ENCODE measurements around the gene WWC1.

WWC1 gene

DNA sequence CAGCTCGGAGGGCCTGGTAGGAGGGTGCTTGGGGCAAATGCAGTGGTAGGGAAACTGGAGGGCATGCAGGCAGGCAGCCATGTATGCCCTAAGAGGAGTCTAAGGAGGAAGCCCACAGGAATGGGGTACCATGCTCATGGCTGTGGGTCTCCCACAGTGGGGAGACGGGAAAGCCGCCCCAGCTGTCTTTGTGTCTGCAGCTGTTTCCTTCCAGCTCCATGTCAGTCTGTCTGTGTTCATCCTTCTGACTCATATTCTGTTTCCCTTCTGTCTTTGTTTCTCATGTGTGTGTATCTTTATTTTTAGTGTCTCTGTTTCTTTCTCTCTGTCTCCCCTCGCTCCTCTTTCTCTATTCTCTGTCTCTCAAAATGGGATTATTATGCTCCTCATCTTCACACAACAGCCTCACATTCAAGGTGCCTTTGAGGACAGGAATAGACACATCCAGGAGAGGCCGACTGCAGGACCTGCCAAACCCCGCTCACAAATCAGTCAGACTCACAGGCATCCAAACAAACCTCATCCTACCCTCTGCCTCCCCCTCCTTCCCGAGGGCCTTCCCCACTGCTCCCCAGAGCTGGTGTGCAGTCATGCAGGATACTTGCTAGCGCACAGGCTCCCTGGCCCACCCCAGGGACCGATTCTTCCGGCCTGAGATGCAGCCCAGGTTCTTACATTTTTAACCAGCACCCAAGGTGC lies 126.4 kb downstream of the WWC1 start:
- H3K4me1 ChIP-seq (ENCODE audit: insufficient read depth, low read length, severe bottlenecking) = no peaks in the 10 kb centered on the region
- no peak for TF ChIP-seq EZH2 (IDR thresholded peaks at IDR 0.05; ENCODE audit: borderline replicate concordance, low read length)
- TF ChIP-seq CTCF (IDR thresholded peaks at IDR 0.05; ENCODE audit: low read length) = no peak
- no peak overlapping the region for H3K4me2 ChIP-seq (ENCODE audit: low read length)
- H3K79me2 ChIP-seq (ENCODE audit: insufficient read depth, low read length) = no peaks in the 10 kb centered on the region
- H2AFZ ChIP-seq (ENCODE audit: low read length) = no peak overlapping the region
- H4K20me1 ChIP-seq (ENCODE audit: insufficient read depth, low read length) = no peaks in the 10 kb centered on the region
- no peaks in the 10 kb centered on the region for H3F3A ChIP-seq (ENCODE audit: insufficient read depth, low read length)
- H3K4me3 ChIP-seq (ENCODE audit: low read depth, low read length, poor library complexity, severe bottlenecking) = no peak overlapping the region
- no peaks in the 10 kb centered on the region for H3K9me2 ChIP-seq (ENCODE audit: low read depth, low read length)
- no peaks in the 10 kb centered on the region for H3K36me3 ChIP-seq (ENCODE audit: insufficient read depth, low read length)
- no peak overlapping the region for H3K27ac ChIP-seq (ENCODE audit: low read depth, low read length, poor library complexity, severe bottlenecking)
- no peak overlapping the region for H3K9ac ChIP-seq (ENCODE audit: low read length)
- no peaks in the 10 kb centered on the region for H3K27me3 ChIP-seq (ENCODE audit: insufficient read depth, low read length)
- no peaks in the 10 kb centered on the region for H3K9me3 ChIP-seq (ENCODE audit: low read length)

GRCh38 chr5:168420461-168420860 lies 129.0 kb downstream of the WWC1 start:
- no peaks in the 10 kb centered on the region for H3K36me3 ChIP-seq (ENCODE audit: insufficient read depth, low read length)
- no peak overlapping the region for H3K4me2 ChIP-seq (ENCODE audit: low read length)
- no peak overlapping the region for H2AFZ ChIP-seq (ENCODE audit: low read length)
- H3F3A ChIP-seq (ENCODE audit: insufficient read depth, low read length) = no peaks in the 10 kb centered on the region
- H3K4me1 ChIP-seq (ENCODE audit: insufficient read depth, low read length, severe bottlenecking) = no peaks in the 10 kb centered on the region
- H4K20me1 ChIP-seq (ENCODE audit: insufficient read depth, low read length) = no peaks in the 10 kb centered on the region
- H3K4me3 ChIP-seq (ENCODE audit: low read depth, low read length, poor library complexity, severe bottlenecking) = no peak overlapping the region
- H3K27me3 ChIP-seq (ENCODE audit: insufficient read depth, low read length) = no peaks in the 10 kb centered on the region
- no peak overlapping the region for H3K9ac ChIP-seq (ENCODE audit: low read length)
- no peaks in the 10 kb centered on the region for H3K9me3 ChIP-seq (ENCODE audit: low read length)
- no peak for TF ChIP-seq EZH2 (IDR thresholded peaks at IDR 0.05; ENCODE audit: borderline replicate concordance, low read length)
- no peak for TF ChIP-seq CTCF (IDR thresholded peaks at IDR 0.05; ENCODE audit: low read length)
- no peaks in the 10 kb centered on the region for H3K9me2 ChIP-seq (ENCODE audit: low read depth, low read length)
- H3K79me2 ChIP-seq (ENCODE audit: insufficient read depth, low read length) = no peaks in the 10 kb centered on the region
- H3K27ac ChIP-seq (ENCODE audit: low read depth, low read length, poor library complexity, severe bottlenecking) = no peak overlapping the region

DNA sequence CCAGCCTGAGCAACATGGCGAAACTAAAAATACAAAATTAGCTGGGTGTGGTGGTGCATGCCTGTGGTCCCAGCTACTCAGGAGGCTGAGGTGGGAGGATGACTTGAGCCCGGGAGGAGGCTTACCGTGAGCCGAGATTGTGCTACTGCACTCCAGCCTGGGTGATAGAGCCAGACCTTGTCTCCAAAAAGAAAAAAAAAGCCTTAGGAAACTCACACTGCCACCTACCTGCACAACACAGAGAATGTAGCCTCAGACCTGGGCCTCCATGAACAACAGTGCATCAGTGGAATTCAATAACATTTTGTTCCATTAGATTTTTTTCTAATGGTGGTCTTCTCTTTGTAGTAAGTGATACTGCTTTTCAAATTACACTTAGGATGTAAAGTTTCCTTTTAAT lies 131.0 kb downstream of the WWC1 start:
- no peak for TF ChIP-seq EZH2 (IDR thresholded peaks at IDR 0.05; ENCODE audit: borderline replicate concordance, low read length)
- TF ChIP-seq CTCF (IDR thresholded peaks at IDR 0.05; ENCODE audit: low read length) = peak; percentile 29; the same call in 1 of the 2 replicates
- H3K4me1 ChIP-seq (ENCODE audit: insufficient read depth, low read length, severe bottlenecking) = no peaks in the 10 kb centered on the region
- no peaks in the 10 kb centered on the region for H3K36me3 ChIP-seq (ENCODE audit: insufficient read depth, low read length)
- no peak overlapping the region for H3K4me2 ChIP-seq (ENCODE audit: low read length)
- no peak overlapping the region for H3K9ac ChIP-seq (ENCODE audit: low read length)
- H3K4me3 ChIP-seq (ENCODE audit: low read depth, low read length, poor library complexity, severe bottlenecking) = no peak overlapping the region
- H4K20me1 ChIP-seq (ENCODE audit: insufficient read depth, low read length) = no peaks in the 10 kb centered on the region
- no peak overlapping the region for H3K27ac ChIP-seq (ENCODE audit: low read depth, low read length, poor library complexity, severe bottlenecking)
- H3F3A ChIP-seq (ENCODE audit: insufficient read depth, low read length) = no peaks in the 10 kb centered on the region
- H3K9me2 ChIP-seq (ENCODE audit: low read depth, low read length) = no peaks in the 10 kb centered on the region
- H2AFZ ChIP-seq (ENCODE audit: low read length) = no peak overlapping the region
- H3K9me3 ChIP-seq (ENCODE audit: low read length) = no peaks in the 10 kb centered on the region
- H3K27me3 ChIP-seq (ENCODE audit: insufficient read depth, low read length) = no peaks in the 10 kb centered on the region
- no peaks in the 10 kb centered on the region for H3K79me2 ChIP-seq (ENCODE audit: insufficient read depth, low read length)
